PFSK-1 (cell line): Measurements from ENCODE around the gene ANAPC2.

ENCODE experiments used
- FOXP2 ChIP-seq: optimal IDR thresholded peaks from 2 replicates; pipeline ENCODE3; 2011; ENCODE audit warnings: borderline replicate concordance, control low read depth, inconsistent platforms; ENCODE audit not compliant: insufficient read depth; ENCODE audit errors: extremely low read length, extremely low read depth
- POLR2AphosphoS5 ChIP-seq: IDR thresholded peaks from 2 replicates; pipeline ENCODE4 v1.6.1; 2012; ENCODE audit warnings: low read depth, mild to moderate bottlenecking, control low read depth, low read length, moderate library complexity
- REST ChIP-seq, 2 experiments: IDR thresholded peaks; 2 replicates each; pipeline versions ENCODE4 v1.6.1 to v1.8.0; 2011 to 2012; ENCODE audit warnings: low read depth in 2 of 2, low read length in 2 of 2, control low read depth in 1 of 2, inconsistent platforms in 1 of 2, mild to moderate bottlenecking in 1 of 2, moderate library complexity in 1 of 2; ENCODE audit not compliant: insufficient read depth in 1 of 2
- SIN3A ChIP-seq: IDR thresholded peaks from 2 replicates; pipeline ENCODE4 v1.6.1; 2012; ENCODE audit warnings: mild to moderate bottlenecking, low read length, moderate library complexity, borderline replicate concordance; ENCODE audit not compliant: insufficient read depth

GRCh38 chr9:137126786-137127185 is 61.6 kb downstream of the ANAPC2 start:
- TF ChIP-seq SIN3A: no peak
- TF ChIP-seq REST (IDR thresholded peaks at IDR 0.05; ENCODE audit: insufficient read depth in 1 of 2, low read depth in 2 of 2, low read length in 2 of 2): no peak
- TF ChIP-seq POLR2AphosphoS5: no peak
- no peak for TF ChIP-seq FOXP2
